BE2C (cell line): ENCODE data around the gene PPP3CA.

Source experiments
- DNase-seq: peaks from one replicate; pipeline ENCODE4 v3.0.0-alpha.2; 2020
- H3K27me3 ChIP-seq: fragments of 250-450 bp; sonication (Bioruptor Pico); 2 replicates; pipeline ENCODE4 v1.5.1; 2020; ENCODE audit warnings: mild to moderate bottlenecking
- H3K36me3 ChIP-seq: fragments of 250-450 bp; sonication (Bioruptor Pico); 2 replicates; pipeline ENCODE4 v1.5.1; 2020; ENCODE audit warnings: mild to moderate bottlenecking
- H3K4me1 ChIP-seq: fragments of 250-450 bp; sonication (Bioruptor Pico); 2 replicates; pipeline ENCODE4 v1.5.1; 2020
- H3K4me3 ChIP-seq: 2 replicates; pipeline ENCODE4 v1.5.1; 2011; ENCODE audit warnings: low read depth, low read length
- H3K9me3 ChIP-seq: fragments of 250-450 bp; sonication (Bioruptor Pico); 2 replicates; pipeline ENCODE4 v1.5.1; 2020
- TF ChIP-seq, protein P1 (sequence below): IDR thresholded peaks from 2 replicates; pipeline ENCODE4 v1.5.1; 2012; ENCODE audit warnings: mild to moderate bottlenecking, low read depth, low read length

PPP3CA gene

DNA sequence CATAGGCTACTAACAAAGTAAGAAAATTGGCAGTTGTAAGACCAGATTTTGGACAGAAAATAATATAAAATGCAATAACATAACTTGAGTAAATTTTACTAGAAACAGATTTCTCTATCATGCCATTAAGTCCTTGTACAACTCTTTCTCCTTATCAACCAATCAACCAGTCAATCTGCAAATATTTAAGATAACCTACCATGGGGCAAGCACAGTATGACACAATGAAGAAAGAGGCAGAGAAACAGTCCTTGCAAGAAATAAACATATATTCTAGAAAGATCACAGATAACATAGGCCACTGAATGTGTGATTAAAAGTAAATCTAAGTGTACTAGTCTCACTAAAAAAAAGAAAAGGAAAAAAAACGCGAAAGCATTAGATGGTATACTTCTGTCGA is 194.8 kb downstream of the PPP3CA start:
- Histone ChIP-seq H3K27me3 (no peaks in the 10 kb centered on the region), H3K4me1 (no peaks in the 10 kb centered on the region; the same call in 1 of the 2 replicates), H3K4me3 (no peak overlapping the region), H3K9me3 (no peaks in the 10 kb centered on the region), H3K36me3 (no peaks in the 10 kb centered on the region)
- TF ChIP-seq, protein P1, sequence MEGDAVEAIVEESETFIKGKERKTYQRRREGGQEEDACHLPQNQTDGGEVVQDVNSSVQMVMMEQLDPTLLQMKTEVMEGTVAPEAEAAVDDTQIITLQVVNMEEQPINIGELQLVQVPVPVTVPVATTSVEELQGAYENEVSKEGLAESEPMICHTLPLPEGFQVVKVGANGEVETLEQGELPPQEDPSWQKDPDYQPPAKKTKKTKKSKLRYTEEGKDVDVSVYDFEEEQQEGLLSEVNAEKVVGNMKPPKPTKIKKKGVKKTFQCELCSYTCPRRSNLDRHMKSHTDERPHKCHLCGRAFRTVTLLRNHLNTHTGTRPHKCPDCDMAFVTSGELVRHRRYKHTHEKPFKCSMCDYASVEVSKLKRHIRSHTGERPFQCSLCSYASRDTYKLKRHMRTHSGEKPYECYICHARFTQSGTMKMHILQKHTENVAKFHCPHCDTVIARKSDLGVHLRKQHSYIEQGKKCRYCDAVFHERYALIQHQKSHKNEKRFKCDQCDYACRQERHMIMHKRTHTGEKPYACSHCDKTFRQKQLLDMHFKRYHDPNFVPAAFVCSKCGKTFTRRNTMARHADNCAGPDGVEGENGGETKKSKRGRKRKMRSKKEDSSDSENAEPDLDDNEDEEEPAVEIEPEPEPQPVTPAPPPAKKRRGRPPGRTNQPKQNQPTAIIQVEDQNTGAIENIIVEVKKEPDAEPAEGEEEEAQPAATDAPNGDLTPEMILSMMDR = no peak
- DNase-seq = no peak

DNA sequence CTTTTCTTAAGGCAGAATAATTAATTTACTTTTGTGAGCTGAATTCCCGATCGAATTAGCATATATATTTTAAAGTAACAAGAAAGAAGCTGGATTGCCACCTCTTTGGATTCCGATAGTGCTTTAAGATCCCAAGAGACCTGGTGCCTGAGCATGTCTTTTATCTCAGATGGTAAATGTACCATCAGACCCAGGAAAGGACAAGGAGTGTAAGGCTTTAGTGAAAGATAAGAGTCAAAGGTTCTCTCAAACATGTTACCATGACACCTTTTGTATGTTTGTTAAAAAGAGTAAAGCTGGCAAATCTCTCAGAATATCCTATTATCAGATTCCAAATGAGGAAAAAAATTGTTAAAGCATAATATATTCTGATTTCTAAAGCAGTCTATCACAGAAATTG is 198.8 kb downstream of the PPP3CA start:
- TF ChIP-seq, protein P1 = no peak
- no peaks in the 10 kb centered on the region for H3K4me1 ChIP-seq

DNA sequence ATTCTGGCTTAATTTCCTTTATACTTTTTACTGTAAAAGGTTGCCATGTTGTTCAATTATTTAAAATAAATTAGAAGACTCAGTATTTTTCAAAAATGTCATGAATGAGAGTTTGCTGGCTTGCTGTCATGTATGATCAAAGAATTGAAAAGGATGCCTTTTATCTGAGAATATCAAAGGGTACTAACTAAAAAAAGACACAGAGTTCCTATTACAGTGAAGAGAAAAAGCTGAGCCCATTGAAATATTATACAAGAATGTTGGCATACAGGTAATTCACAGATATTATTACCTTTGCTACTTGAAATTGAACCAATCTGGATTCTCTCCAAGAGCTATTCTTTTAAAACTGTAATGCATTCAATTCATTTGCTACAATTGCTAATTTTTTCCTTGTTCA is 200.0 kb downstream of the PPP3CA start:
- no peak overlapping the region for H3K4me3 ChIP-seq
- H3K27me3 ChIP-seq = no peaks in the 10 kb centered on the region
- H3K9me3 ChIP-seq = no peaks in the 10 kb centered on the region
- no peaks in the 10 kb centered on the region for H3K36me3 ChIP-seq
- H3K4me1 ChIP-seq = no peaks in the 10 kb centered on the region
- TF ChIP-seq, protein P1 = no peak
- DNase-seq = no peak

More for the DNA sequence above, 198.8 kb downstream of the PPP3CA start:
- H3K9me3 ChIP-seq = no peaks in the 10 kb centered on the region
- H3K27me3 ChIP-seq = no peaks in the 10 kb centered on the region
- H3K4me3 ChIP-seq = no peak overlapping the region
- no peaks in the 10 kb centered on the region for H3K36me3 ChIP-seq
- DNase-seq = no peak

DNA sequence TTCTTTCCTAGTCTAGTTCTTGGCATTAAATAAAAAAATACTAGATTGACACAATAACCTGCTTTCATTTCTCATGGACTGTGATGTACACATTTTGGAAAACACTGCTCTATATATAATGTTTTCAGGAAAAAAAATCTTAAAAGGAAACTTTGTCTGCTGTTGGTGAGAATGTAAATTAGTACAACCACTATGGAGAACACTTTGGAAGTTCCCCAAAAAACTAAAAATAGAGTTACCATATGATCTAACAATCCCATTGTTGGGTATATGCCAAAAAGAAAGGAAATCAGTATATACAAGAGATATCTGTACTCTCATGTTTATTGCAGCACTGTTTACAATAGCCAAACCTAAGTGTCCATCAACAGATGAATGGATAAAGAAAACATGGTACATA is 202.3 kb downstream of the PPP3CA start:
- Histone ChIP-seq H3K4me1 (peaks cover under 1% of the 10 kb centered on the region; the same call in 1 of the 2 replicates), H3K4me3 (no peak overlapping the region), H3K27me3 (no peaks in the 10 kb centered on the region), H3K9me3 (no peaks in the 10 kb centered on the region), H3K36me3 (no peaks in the 10 kb centered on the region)
- TF ChIP-seq, protein P1 = no peak
- DNase-seq = no peak

DNA sequence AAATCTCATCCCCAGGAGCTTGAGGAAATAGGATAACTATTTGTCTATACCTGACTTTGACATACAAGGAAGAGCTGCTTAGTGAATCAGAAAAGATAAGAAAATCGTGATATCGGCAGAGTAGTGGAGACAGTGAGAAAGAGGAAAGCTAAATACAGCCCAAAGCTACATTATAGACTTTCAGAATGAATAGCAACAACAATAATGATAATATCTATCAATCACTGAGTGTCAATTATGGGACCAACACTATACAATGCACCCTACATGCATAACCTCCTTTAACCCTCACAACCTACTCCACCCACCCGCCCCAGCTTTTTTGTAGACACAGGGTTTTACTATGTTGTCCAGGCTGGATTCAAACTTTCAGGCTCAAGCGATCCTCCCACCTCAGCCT is 205.1 kb downstream of the PPP3CA start:
- H3K36me3 ChIP-seq = no peaks in the 10 kb centered on the region
- H3K4me1 ChIP-seq = peaks cover 16% of the 10 kb centered on the region
- DNase-seq = no peak
- TF ChIP-seq, protein P1 = no peak
- no peak overlapping the region for H3K4me3 ChIP-seq
- no peaks in the 10 kb centered on the region for H3K9me3 ChIP-seq
- no peaks in the 10 kb centered on the region for H3K27me3 ChIP-seq

DNA sequence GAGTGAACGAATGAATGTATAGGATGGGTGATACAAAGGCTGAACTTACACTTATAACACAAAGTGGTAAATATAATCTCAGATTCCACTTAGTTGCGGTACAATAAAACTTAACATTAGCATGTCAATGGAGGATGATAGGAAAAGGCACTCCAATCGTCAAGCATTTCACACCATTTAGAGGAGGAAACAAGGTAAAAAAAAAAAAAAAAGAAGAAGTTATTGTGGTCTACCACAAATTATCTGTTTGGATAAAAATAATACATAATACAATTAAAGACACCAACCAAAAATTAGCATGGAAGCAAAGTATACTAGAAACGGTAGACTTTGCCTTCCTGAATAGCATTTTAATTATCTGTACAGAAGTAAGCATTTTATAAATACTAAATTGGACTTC is 205.5 kb downstream of the PPP3CA start:
- Histone ChIP-seq H3K27me3 (no peaks in the 10 kb centered on the region), H3K4me1 (peaks cover 17% of the 10 kb centered on the region), H3K9me3 (no peaks in the 10 kb centered on the region), H3K36me3 (no peaks in the 10 kb centered on the region), H3K4me3 (no peak overlapping the region)
- TF ChIP-seq, protein P1 = no peak
- DNase-seq = no peak
